HepG2 (cell line): ENCODE measurements around the gene RNF40. TPM values are rescaled to one million over a fixed set of nuclear protein-coding genes. Genes with fewer than 3 reads are reported as not detected.

ENCODE experiments used
- ARHGAP35 ChIP-seq: sonication (generic); formaldehyde crosslinking; IDR thresholded peaks from 2 replicates; pipeline ENCODE4 v1.9.0; 2022; ENCODE audit warnings: mild to moderate bottlenecking, inconsistent platforms, moderate library complexity, missing genetic modification reagents, borderline replicate concordance
- ATM ChIP-seq: fragments of 450-650 bp; IDR thresholded peaks from 2 replicates; pipeline ENCODE4 v1.7.1; 2017; ENCODE audit warnings: mild to moderate bottlenecking, borderline replicate concordance
- ELF1 ChIP-seq: sonication (generic); formaldehyde crosslinking; IDR thresholded peaks from 2 replicates; pipeline ENCODE4 v1.4.0; 2020; ENCODE audit warnings: missing genetic modification reagents
- FOXK1 ChIP-seq: sonication (generic); formaldehyde crosslinking; IDR thresholded peaks from 2 replicates; pipeline ENCODE4 v1.4.0; 2020; ENCODE audit warnings: low read depth, missing genetic modification reagents, borderline replicate concordance
- JUND ChIP-seq: sonication (generic); formaldehyde crosslinking; IDR thresholded peaks from 2 replicates; pipeline ENCODE4 v1.8.0; 2022; ENCODE audit warnings: mild to moderate bottlenecking, missing genetic modification reagents
- MIER2 ChIP-seq: IDR thresholded peaks from 2 replicates; pipeline ENCODE4 v1.6.1; 2016; ENCODE audit warnings: missing biosample characterization, missing genetic modification reagents
- MTA3 ChIP-seq: sonication (generic); formaldehyde crosslinking; IDR thresholded peaks from 2 replicates; pipeline ENCODE4 v1.4.0; 2020; ENCODE audit warnings: missing genetic modification reagents
- NFKBIZ ChIP-seq: IDR thresholded peaks from 2 replicates; pipeline ENCODE4 v1.6.1; 2018; ENCODE audit warnings: missing genetic modification reagents, missing compliant biosample characterization
- NR2F6 ChIP-seq, 2 experiments: IDR thresholded peaks; 2 replicates each; pipeline ENCODE4 v1.6.1; 2016; ENCODE audit warnings: antibody characterized with exemption in 1 of 2, mild to moderate bottlenecking in 1 of 2
- POGZ ChIP-seq: sonication (generic); formaldehyde crosslinking; IDR thresholded peaks from 2 replicates; pipeline ENCODE4 v1.4.0; 2020; ENCODE audit warnings: mild to moderate bottlenecking, missing genetic modification reagents
- PRDM4 ChIP-seq: sonication (generic); formaldehyde crosslinking; IDR thresholded peaks from 2 replicates; pipeline ENCODE4 v1.9.0; 2021; ENCODE audit warnings: missing genetic modification reagents, borderline replicate concordance
- ZBTB26 ChIP-seq: IDR thresholded peaks from 2 replicates; pipeline ENCODE4 v1.6.1; 2016; ENCODE audit warnings: missing compliant biosample characterization, missing genetic modification reagents, borderline replicate concordance
- ZNF12 ChIP-seq: sonication (generic); formaldehyde crosslinking; IDR thresholded peaks from 2 replicates; pipeline ENCODE4 v1.5.0; 2020; ENCODE audit warnings: missing genetic modification reagents
- ZNF136 ChIP-seq: sonication (generic); formaldehyde crosslinking; IDR thresholded peaks from 2 replicates; pipeline ENCODE4 v1.8.1; 2022; ENCODE audit warnings: low read depth, mild to moderate bottlenecking, moderate library complexity, missing genetic modification reagents
- ZNF225 ChIP-seq: sonication (generic); formaldehyde crosslinking; IDR thresholded peaks from 2 replicates; pipeline ENCODE4 v1.4.0; 2020; ENCODE audit warnings: mild to moderate bottlenecking, missing genetic modification reagents
- ZNF33A ChIP-seq: sonication (generic); formaldehyde crosslinking; IDR thresholded peaks from 2 replicates; pipeline ENCODE4 v1.5.1; 2020; ENCODE audit warnings: missing genetic modification reagents, mild to moderate bottlenecking, moderate library complexity, borderline replicate concordance
- ZNF512 ChIP-seq: sonication (generic); formaldehyde crosslinking; IDR thresholded peaks from 2 replicates; pipeline ENCODE4 v1.4.0; 2020; ENCODE audit warnings: mild to moderate bottlenecking, missing genetic modification reagents
- ZNF616 ChIP-seq: sonication (generic); formaldehyde crosslinking; IDR thresholded peaks from 2 replicates; pipeline ENCODE4 v1.5.0; 2020; ENCODE audit warnings: low read depth, mild to moderate bottlenecking, missing genetic modification reagents
- polyA plus RNA-seq, 8 experiments: library from polyadenylated mRNA; depleted of rRNA in 3 of 8; stranded (reverse) in 7 of 8; unstranded in 1 of 8; fragments of >200 nt; fragmentation: Illumina TruSeq in 4 of 8; extraction: Trizol in 4 of 8; gene quantifications; 2 replicates each; pipeline versions ENCODE4 v1.2.1 to v1.2.3, GENCODE V29; 2011 to 2016; ENCODE audit warnings: low read depth in 4 of 8, missing spikeins in 1 of 8, mixed read lengths in 1 of 8; ENCODE audit not compliant: insufficient read depth in 1 of 8
- total RNA-seq, 5 experiments: library from RNA; depleted of rRNA; stranded (reverse); fragments of >200 nt; fragmentation: Illumina TruSeq; extraction: Trizol; gene quantifications; 2 replicates each; pipeline ENCODE4 v1.2.3, GENCODE V29; 2016; ENCODE audit warnings: low read depth in 1 of 5
- TF ChIP-seq, protein P1 (sequence below): sonication (generic); formaldehyde crosslinking; IDR thresholded peaks from 2 replicates; pipeline ENCODE4 v1.9.0; 2022; ENCODE audit warnings: low read depth, missing genetic modification reagents
- TF ChIP-seq, protein P2 (sequence below): sonication (generic); formaldehyde crosslinking; IDR thresholded peaks from 2 replicates; pipeline ENCODE4 v1.4.0; 2020; ENCODE audit warnings: mild to moderate bottlenecking, low read depth, missing genetic modification reagents

Gene RNF40
- total and polyA plus RNA-seq, 2 of the 13 experiments (the other 11 are each of a cell fraction or from before 2014, with no cell fraction given) = 84.0 to 85.6 TPM

DNA sequence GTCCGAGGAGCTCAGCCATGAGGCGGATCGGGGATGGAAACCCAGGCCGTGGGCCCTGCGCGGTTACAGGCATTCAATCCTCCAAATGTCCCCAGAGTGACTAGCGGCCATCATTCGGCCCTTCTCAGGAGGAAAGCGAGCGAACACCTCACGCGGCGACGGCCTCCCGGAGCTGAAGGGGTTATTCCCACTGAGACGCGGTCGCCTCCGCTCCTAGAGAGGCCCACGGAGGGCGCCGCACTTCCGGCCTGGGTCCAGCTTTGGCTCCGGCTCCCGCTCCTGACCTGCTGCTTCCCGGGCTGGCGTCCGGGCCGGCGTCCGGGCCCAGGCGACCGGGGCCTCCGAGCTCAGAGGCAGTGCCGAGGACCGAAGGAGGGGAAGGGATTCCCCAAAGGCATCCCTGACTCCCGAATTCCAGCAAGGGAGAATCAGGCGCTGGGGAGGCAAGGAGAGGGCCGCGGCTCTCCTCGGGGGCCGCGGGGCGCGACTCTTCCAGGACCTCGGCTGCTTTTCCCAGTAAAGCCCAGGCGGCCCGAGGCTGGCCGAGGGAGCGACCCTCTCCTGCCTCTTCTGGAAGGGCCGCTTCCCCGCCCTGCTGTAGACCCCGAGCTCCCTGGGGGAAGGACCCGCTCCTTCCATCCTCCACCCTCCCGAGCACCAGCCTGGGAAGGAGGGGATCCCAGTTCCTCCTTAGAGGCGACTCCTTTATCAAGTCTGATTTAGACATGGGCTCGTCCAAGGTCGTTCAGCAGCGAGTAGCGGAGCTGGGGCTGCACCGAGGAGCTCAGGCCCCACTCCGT is 43.4 kb downstream of the RNF40 start (continued):
- TF ChIP-seq ZNF225 (CRISPR knock-in tag) (peak; percentile 65; the same call in 1 of the 2 replicates), MIER2 (CRISPR knock-in tag) (peak; percentile 80; the same call in 1 of the 2 replicates), FOXK1 (CRISPR knock-in tag) (peak; percentile 93), ZBTB26 (peak; percentile 71), PRDM4 (CRISPR knock-in tag) (no peak), ZNF33A (CRISPR knock-in tag) (no peak; the same call in 1 of the 2 replicates), ZNF616 (CRISPR knock-in tag) (peak; percentile 91), NFKBIZ (CRISPR knock-in tag) (peak; percentile 90; the same call in 1 of the 2 replicates), ARHGAP35 (CRISPR knock-in tag) (peak; percentile 90), ZNF136 (CRISPR knock-in tag) (peak; percentile 86; the same call in 1 of the 2 replicates), POGZ (CRISPR knock-in tag) (peak; percentile 71), NR2F6 (IDR thresholded peaks at IDR 0.05) (no peak), NR2F6 (CRISPR knock-in tag; IDR thresholded peaks at IDR 0.05) (peak; percentile 84), ZNF12 (peak; percentile 87), ELF1 (CRISPR knock-in tag) (peak; percentile 98), MTA3 (CRISPR knock-in tag) (no peak), ZNF512 (CRISPR knock-in tag) (no peak), JUND (CRISPR knock-in tag) (peak; percentile 73), ATM (no peak)
- TF ChIP-seq, protein P1, sequence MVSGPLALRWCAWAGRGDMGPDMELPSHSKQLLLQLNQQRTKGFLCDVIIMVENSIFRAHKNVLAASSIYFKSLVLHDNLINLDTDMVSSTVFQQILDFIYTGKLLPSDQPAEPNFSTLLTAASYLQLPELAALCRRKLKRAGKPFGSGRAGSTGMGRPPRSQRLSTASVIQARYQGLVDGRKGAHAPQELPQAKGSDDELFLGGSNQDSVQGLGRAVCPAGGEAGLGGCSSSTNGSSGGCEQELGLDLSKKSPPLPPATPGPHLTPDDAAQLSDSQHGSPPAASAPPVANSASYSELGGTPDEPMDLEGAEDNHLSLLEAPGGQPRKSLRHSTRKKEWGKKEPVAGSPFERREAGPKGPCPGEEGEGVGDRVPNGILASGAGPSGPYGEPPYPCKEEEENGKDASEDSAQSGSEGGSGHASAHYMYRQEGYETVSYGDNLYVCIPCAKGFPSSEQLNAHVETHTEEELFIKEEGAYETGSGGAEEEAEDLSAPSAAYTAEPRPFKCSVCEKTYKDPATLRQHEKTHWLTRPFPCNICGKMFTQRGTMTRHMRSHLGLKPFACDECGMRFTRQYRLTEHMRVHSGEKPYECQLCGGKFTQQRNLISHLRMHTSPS (CRISPR knock-in tag) = 0 out of 2 replicates have a peak, but pooled peaks have one; percentile 41
- TF ChIP-seq, protein P2, sequence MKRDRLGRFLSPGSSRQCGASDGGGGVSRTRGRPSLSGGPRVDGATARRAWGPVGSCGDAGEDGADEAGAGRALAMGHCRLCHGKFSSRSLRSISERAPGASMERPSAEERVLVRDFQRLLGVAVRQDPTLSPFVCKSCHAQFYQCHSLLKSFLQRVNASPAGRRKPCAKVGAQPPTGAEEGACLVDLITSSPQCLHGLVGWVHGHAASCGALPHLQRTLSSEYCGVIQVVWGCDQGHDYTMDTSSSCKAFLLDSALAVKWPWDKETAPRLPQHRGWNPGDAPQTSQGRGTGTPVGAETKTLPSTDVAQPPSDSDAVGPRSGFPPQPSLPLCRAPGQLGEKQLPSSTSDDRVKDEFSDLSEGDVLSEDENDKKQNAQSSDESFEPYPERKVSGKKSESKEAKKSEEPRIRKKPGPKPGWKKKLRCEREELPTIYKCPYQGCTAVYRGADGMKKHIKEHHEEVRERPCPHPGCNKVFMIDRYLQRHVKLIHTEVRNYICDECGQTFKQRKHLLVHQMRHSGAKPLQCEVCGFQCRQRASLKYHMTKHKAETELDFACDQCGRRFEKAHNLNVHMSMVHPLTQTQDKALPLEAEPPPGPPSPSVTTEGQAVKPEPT = no peak; the same call in 1 of the 2 replicates
